ENCODE data around the gene MPO.

Gene MPO

GRCh38 chr17:58265902-58266875 is 14.5 kb downstream of the MPO start:
- DNase-seq (ENCODE audit: low read depth, low spot score): no peak

GRCh38 chr17:58265271-58265670 is 15.5 kb downstream of the MPO start:
- no peak for DNase-seq (ENCODE audit: low read depth, low spot score)

GRCh38 chr17:58264407-58265103 is 16.2 kb downstream of the MPO start:
- DNase-seq (ENCODE audit: low read depth, low spot score): no peak

- DNase-seq (ENCODE audit: low read depth, low spot score): no peak
Measured at GRCh38 chr17:58263773-58264172, 17.0 kb downstream of the MPO start.

GRCh38 chr17:58262149-58262548 is 18.6 kb downstream of the MPO start:
- no peak for DNase-seq (ENCODE audit: low read depth, low spot score)

- no peak for DNase-seq (ENCODE audit: low read depth, low spot score)
Measured at GRCh38 chr17:58254803-58255202, 25.9 kb downstream of the MPO start.

- no peak for DNase-seq (ENCODE audit: low read depth, low spot score)
Measured at GRCh38 chr17:58253082-58253481, 27.7 kb downstream of the MPO start.

GRCh38 chr17:58252141-58252540 is 28.6 kb downstream of the MPO start:
- DNase-seq (ENCODE audit: low read depth, low spot score): no peak

GRCh38 chr17:58250344-58251011 is 30.3 kb downstream of the MPO start:
- no peak for DNase-seq (ENCODE audit: low read depth, low spot score)

- DNase-seq (ENCODE audit: low read depth, low spot score): peak; percentile 20
Measured at GRCh38 chr17:58249270-58250133, 31.2 kb downstream of the MPO start.

- DNase-seq (ENCODE audit: low read depth, low spot score): no peak
Measured at GRCh38 chr17:58248955-58249269, 31.8 kb downstream of the MPO start.

GRCh38 chr17:58247511-58248363 is 33.0 kb downstream of the MPO start:
- DNase-seq (ENCODE audit: low read depth, low spot score): no peak

- DNase-seq (ENCODE audit: low read depth, low spot score): no peak
Measured at GRCh38 chr17:58246781-58247180, 34.0 kb downstream of the MPO start.

- no peak for DNase-seq (ENCODE audit: low read depth, low spot score)
Measured at GRCh38 chr17:58246104-58246740, 34.5 kb downstream of the MPO start.

GRCh38 chr17:58245428-58246103 is 35.2 kb downstream of the MPO start:
- DNase-seq (ENCODE audit: low read depth, low spot score): no peak

GRCh38 chr17:58244963-58245362 is 35.8 kb downstream of the MPO start:
- DNase-seq (ENCODE audit: low read depth, low spot score): no peak

- no peak for DNase-seq (ENCODE audit: low read depth, low spot score)
Measured at GRCh38 chr17:58242171-58242784, 38.5 kb downstream of the MPO start.

GRCh38 chr17:58239987-58240386 is 40.7 kb downstream of the MPO start:
- no peak for DNase-seq (ENCODE audit: low read depth, low spot score)

GRCh38 chr17:58238147-58238634 is 42.5 kb downstream of the MPO start, which contains the start of gene LPO:
LPO (plus strand) TSS chr17:58238584; CDS start chr17:58242980, 4,396 bp downstream.
- DNase-seq (ENCODE audit: low read depth, low spot score): no peak
